IMR-90 (cell line): ENCODE measurements around the gene IDH3B.

Experiments
- FOS ChIP-seq: fragments of 150-350 bp; IDR thresholded peaks from 2 replicates; pipeline ENCODE4 v1.6.1; 2016; ENCODE audit warnings: low read depth, low read length
- MAFK ChIP-seq: IDR thresholded peaks from 2 replicates; pipeline ENCODE4 v1.6.1; 2012; ENCODE audit warnings: low read depth, low read length, improper control_type of control experiment
- TF ChIP-seq, protein P1 (sequence below): conservative IDR thresholded peaks from 2 replicates; pipeline ENCODE4 v1.5.1; 2012; ENCODE audit warnings: mild to moderate bottlenecking, low read depth, low read length, improper control_type of control experiment

DNA sequence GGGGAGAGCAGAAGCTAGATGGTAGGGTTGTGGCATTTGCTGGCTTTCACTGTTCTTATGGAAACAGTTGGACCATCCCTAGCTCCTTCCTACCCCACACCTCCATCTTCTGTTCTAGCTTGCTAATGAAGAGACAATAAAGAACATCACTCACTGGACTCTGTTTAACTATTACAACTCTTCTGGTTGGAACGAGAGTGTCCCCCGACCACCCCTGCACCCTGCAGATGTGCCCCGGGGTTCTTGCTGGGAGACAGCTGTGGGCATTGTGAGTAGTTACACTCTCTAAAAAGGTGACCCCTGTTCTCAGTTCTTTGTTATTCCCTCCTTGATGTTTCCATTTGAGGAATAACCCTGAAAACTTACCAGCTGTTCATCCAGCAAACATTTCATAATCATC lies 51.9 kb downstream of the IDH3B start:
- TF ChIP-seq MAFK: no peak
- TF ChIP-seq, protein P1, sequence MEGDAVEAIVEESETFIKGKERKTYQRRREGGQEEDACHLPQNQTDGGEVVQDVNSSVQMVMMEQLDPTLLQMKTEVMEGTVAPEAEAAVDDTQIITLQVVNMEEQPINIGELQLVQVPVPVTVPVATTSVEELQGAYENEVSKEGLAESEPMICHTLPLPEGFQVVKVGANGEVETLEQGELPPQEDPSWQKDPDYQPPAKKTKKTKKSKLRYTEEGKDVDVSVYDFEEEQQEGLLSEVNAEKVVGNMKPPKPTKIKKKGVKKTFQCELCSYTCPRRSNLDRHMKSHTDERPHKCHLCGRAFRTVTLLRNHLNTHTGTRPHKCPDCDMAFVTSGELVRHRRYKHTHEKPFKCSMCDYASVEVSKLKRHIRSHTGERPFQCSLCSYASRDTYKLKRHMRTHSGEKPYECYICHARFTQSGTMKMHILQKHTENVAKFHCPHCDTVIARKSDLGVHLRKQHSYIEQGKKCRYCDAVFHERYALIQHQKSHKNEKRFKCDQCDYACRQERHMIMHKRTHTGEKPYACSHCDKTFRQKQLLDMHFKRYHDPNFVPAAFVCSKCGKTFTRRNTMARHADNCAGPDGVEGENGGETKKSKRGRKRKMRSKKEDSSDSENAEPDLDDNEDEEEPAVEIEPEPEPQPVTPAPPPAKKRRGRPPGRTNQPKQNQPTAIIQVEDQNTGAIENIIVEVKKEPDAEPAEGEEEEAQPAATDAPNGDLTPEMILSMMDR: no peak
- no peak for TF ChIP-seq FOS
